ENCODE data around the gene SLC44A1.
"Not testable (repeated sequence)": the region's sequence is repeated elsewhere in the genome, so short reads cannot be mapped to it uniquely, and the experiment has no call there.

The SLC44A1 gene

GRCh38 chr9:105242557-105242956 lies 1.9 kb upstream of the SLC44A1 start:
- ATAC-seq: no peak

- no peak for ATAC-seq
Observed at GRCh38 chr9:105243015-105243686, 1.3 kb upstream of the SLC44A1 start.

DNA sequence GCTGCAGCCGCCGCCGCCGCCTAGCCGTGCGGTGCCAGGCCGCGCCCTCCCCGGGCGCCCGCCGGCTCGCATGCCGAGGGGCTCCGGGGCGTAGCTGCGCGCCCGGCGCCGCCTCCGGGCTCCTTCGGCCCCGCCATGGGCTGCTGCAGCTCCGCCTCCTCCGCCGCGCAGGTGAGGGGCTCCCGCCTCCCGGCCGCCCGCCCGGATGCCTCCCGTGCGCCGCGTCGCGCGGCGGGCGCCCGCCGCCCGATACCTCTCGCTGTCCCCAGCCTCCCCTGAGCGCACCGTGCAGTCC lies 230 bp downstream of the SLC44A1 start:
- ATAC-seq: peak; percentile 65 to 70

DNA sequence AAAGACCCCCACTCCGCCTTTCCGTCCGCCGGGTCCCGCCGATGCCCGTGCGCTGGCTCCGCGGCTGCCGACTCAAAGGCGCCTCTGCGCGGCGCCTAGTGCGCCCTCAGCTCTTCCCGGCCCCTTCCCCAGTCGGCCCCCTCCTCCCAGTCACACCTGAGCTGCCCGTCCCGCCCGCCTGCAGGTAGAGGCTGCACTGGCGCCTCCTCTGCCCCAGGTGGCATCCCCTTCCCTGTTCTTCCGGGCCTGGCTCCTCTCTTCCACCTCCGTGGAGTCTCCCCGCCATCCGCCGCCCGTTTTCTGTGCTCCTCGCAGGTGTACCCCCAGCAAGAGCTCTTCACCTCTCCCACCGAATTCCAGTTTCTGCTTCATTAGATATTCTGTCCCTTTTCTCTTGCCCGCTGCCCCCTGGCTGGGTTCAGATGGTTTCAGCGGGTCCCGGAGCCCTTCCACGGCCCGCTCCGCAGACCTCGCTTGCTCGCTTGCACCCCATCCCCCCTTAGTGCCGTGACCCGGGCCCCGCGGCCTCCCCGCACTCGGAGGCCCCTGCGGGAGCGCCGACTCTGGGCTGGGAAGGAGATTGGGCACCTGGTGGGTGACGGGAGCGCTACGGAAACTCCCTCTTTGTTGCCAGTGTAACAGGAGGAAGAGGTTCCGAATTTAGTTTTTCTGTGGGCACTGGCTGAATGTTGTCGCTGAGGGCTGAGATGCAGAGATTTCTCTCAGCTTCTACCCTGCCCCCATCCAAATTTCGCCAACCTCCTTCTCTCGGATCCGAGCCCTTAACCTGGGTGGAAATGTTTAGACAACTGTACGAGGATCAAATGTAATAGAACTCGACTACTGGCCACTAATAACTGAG lies 809 bp downstream of the SLC44A1 start:
- peak; percentile 3 to 5 for ATAC-seq

DNA sequence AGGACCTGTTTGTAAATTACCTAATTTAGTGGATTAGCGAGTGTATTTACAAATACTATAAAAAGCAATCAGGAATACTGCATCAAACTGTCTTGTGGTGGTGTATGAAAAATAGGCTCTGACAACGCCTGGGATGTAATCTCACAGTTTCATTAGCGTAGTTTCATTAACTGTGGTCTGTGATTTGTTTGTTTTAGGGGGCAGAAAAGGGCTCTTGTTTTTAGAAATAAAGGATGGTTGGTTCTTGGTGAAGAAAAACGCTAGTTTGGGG lies 1.4 kb downstream of the SLC44A1 start:
- no peak for ATAC-seq

DNA sequence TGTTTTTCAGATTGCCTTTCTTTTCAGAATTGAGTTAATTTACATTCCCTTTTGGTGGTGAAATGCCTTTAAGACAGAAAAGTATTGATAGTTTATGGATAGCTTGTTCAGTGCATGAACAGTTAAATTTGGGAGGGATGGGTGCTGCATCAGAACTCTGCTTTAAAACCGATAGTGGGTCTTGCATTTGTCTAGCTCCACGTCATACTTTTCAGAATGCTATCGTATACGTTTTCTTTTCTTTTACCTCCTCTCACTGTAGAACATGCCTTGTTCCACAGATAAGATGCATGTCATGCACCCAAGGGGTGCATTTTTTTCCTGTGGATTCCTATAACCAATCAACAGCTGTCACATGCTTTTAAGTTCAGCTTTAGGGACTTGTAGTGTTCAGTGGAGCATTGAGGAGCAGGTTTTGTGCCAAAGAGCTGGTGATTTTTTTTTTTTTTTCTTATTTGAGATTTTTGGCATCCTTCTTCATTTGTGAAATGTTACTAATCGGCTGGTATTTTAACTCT lies 2.3 kb downstream of the SLC44A1 start:
- no peak for ATAC-seq

GRCh38 chr9:105248691-105249090 lies 4.2 kb downstream of the SLC44A1 start:
- ATAC-seq: no peak

- no peak for ATAC-seq
Observed at GRCh38 chr9:105251133-105251532, 6.7 kb downstream of the SLC44A1 start.

- ATAC-seq: no peak
Observed at GRCh38 chr9:105251733-105252404, 7.4 kb downstream of the SLC44A1 start.

DNA sequence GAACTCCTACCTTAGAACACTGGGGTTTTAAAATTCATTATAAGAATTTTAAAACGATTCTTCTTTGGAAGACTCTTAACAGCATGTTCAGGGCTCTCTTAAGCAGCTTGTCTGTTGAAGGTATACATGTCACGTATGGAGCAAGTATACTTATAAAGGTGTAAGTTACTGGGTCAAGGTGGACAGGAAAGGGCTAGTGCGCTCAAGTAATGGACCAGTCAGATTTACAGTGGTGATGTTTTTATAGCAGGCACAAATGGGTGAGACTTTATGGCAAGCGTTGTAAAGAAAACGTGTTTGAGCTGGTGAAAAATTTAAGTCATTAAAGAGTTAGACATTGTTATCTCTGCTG lies 7.9 kb downstream of the SLC44A1 start:
- ATAC-seq: no peak

GRCh38 chr9:105254226-105254625 lies 9.8 kb downstream of the SLC44A1 start:
- ATAC-seq: no peak

DNA sequence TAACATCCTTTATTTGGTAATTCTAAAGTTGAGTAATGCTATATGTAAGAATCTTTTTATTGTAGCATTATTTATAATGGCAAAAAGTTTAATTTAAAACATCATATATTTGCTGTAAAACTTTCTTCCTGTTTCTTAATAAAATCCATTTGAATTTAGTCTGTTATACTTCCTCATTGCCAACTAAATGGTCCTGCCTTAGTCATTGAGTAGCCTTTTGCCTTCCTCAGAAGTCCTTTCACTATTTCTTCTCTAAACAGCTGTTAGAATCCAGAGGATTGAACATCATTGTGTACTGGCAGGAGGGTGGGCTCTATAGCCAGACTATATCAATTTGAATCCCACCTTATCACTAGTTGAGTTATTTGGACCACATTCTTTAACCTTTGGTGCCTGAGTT lies 11.0 kb downstream of the SLC44A1 start:
- ATAC-seq: no peak

GRCh38 chr9:105256569-105256968 lies 12.1 kb downstream of the SLC44A1 start:
- not testable (repeated sequence) for ATAC-seq

DNA sequence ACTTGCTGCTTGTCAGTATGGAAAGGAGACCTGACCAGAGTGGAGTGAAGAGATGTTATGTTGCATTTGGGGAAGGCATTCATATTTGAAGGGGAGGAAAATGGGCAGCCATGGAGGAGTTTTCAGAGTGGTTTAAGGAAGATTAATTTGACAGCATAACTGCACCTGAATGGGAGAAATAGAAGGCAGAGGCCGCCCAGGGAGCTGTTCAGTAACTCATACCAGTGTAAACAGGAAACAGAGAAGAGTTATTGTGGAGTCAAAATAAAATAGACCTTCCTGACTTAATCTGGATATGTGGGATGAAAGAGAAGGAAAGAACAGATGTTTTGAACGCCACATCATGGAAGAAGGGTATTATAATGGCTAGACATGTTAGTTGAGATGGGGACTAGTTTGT lies 13.4 kb downstream of the SLC44A1 start:
- no peak for ATAC-seq

- ATAC-seq: no peak
Observed at GRCh38 chr9:105258225-105258737, 13.8 kb downstream of the SLC44A1 start.

DNA sequence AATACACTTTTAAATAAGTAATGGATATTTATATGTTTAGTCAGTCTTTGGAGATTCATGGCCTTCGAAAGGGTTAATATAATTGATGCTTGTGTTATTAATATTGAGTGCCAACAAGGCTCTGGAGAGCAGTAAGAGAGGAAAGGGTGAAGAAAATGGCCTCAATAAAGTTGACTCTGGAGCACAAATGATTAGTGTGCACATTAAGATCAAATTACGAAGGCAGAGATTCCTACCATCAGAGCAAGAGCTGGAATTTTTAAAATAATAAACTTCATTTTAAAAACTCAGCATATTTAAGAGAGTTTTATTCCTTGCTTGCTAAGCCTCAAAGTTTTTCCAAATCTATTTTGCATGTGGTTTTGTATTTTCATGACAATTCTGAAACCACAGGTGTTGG lies 14.8 kb downstream of the SLC44A1 start:
- ATAC-seq: no peak

GRCh38 chr9:105259731-105260612 lies 15.5 kb downstream of the SLC44A1 start:
- ATAC-seq: no peak

DNA sequence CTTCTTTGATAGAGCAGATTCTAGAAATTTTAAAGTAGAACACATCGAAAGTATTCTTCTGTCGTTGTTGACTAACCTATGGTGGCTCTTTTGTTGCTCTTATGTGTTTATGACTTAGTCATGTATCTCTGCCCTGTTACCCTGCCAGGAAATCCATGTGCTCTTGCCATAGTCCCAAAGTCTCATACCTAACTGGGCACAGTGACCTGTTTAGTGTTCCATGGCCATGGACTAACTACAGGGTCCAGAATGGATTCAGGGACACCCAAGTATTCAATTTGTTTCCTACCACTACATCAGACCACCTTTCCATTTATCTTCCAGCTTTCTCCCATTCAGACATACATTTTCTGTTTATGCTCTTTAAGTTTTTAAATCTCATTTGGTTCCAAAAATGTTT lies 18.0 kb downstream of the SLC44A1 start:
- no peak for ATAC-seq

GRCh38 chr9:105264380-105264779 lies 19.9 kb downstream of the SLC44A1 start:
- ATAC-seq: peak; percentile 98

- not testable (repeated sequence) for ATAC-seq
Observed at GRCh38 chr9:105268254-105268653, 23.8 kb downstream of the SLC44A1 start.

- no peak for ATAC-seq
Observed at GRCh38 chr9:105269593-105269992, 25.1 kb downstream of the SLC44A1 start.

- ATAC-seq: no peak
Observed at GRCh38 chr9:105270711-105271110, 26.3 kb downstream of the SLC44A1 start.

DNA sequence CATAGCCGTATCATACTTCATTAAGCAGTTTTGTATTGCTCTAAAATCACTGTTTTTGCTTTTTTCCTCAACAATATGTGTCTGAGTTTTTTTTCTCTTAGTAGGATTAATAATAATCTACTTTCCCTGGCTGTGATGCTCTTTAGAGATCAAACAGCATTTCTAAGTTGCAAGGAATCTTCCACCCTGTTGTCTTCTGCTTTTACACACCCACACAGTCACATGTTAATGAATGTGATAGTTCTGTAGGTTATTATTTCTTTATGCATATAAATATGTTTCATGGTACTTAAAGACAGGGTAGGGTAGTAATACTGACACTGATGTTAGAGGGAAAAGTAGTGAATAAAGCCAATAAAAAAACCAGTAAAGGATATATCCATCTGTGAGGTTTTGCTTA lies 29.3 kb downstream of the SLC44A1 start:
- ATAC-seq: no peak

All from activated CD4-positive, CD25-positive, alpha-beta regulatory T cell treated with anti-CD3 and anti-CD28 coated beads, Interleukin-2, amount 50 U/mL, for 24 hours (primary cell).